ENCODE results near the gene FBXO10.
"Not testable (repeated sequence)": the region's sequence is repeated elsewhere in the genome, so short reads cannot be mapped to it uniquely, and the experiment has no call there.

Gene FBXO10

GRCh38 chr9:37549527-37549926 is 26.7 kb downstream of the FBXO10 start:
- no peak for DNase-seq

GRCh38 chr9:37547328-37547878 is 28.8 kb downstream of the FBXO10 start:
- DNase-seq: no peak

GRCh38 chr9:37543468-37543867 is 32.7 kb downstream of the FBXO10 start:
- no peak for DNase-seq

- no peak for DNase-seq
Measured at GRCh38 chr9:37542895-37543294, 33.3 kb downstream of the FBXO10 start.

- DNase-seq: no peak
Measured at GRCh38 chr9:37542488-37542887, 33.7 kb downstream of the FBXO10 start.

GRCh38 chr9:37541465-37541864 is 34.7 kb downstream of the FBXO10 start:
- no peak for DNase-seq

GRCh38 chr9:37540634-37541033 is 35.5 kb downstream of the FBXO10 start:
- DNase-seq: no peak

GRCh38 chr9:37539634-37540033 is 36.5 kb downstream of the FBXO10 start:
- no peak for DNase-seq

- no peak for DNase-seq
Measured at GRCh38 chr9:37538099-37538498, 38.1 kb downstream of the FBXO10 start.

GRCh38 chr9:37534901-37535300 is 41.3 kb downstream of the FBXO10 start:
- DNase-seq: no peak

- no peak for DNase-seq
Measured at GRCh38 chr9:37534412-37534811, 41.8 kb downstream of the FBXO10 start.

GRCh38 chr9:37531699-37532098 is 44.5 kb downstream of the FBXO10 start:
- DNase-seq: no peak

GRCh38 chr9:37528652-37529471 is 47.3 kb downstream of the FBXO10 start:
- DNase-seq: peak; percentile 61

- DNase-seq: no peak
Measured at GRCh38 chr9:37523916-37524315, 52.3 kb downstream of the FBXO10 start.

- no peak for DNase-seq
Measured at GRCh38 chr9:37522971-37523370, 53.2 kb downstream of the FBXO10 start.

- no peak for DNase-seq
Measured at GRCh38 chr9:37521111-37521510, 55.1 kb downstream of the FBXO10 start.

- DNase-seq: no peak
Measured at GRCh38 chr9:37520641-37521040, 55.5 kb downstream of the FBXO10 start.

- no peak for DNase-seq
Measured at GRCh38 chr9:37517923-37518322, 58.3 kb downstream of the FBXO10 start.

- DNase-seq: no peak
Measured at GRCh38 chr9:37515620-37516258, 60.4 kb downstream of the FBXO10 start.

- DNase-seq: no peak
Measured at GRCh38 chr9:37514999-37515398, 61.2 kb downstream of the FBXO10 start.

GRCh38 chr9:37514415-37514814 is 61.8 kb downstream of the FBXO10 start:
- not testable (repeated sequence) for DNase-seq

- no peak for DNase-seq
Measured at GRCh38 chr9:37512437-37512836, 63.7 kb downstream of the FBXO10 start.

Measured in right kidney (tissue), 1 donor.